GM21737 (cell line): ENCODE measurements around the gene ANP32E.

Experiments used
- ATAC-seq: cut with Tn5 transposase; IDR thresholded peaks from one replicate; pipeline ENCODE4 v1.9.1; 2021; ENCODE audit warnings: mild to moderate bottlenecking, moderate library complexity; ENCODE audit not compliant: unreplicated experiment

Gene ANP32E

GRCh38 chr1:150173141-150173585 is 62.7 kb downstream of the ANP32E start:
- no peak for ATAC-seq

DNA sequence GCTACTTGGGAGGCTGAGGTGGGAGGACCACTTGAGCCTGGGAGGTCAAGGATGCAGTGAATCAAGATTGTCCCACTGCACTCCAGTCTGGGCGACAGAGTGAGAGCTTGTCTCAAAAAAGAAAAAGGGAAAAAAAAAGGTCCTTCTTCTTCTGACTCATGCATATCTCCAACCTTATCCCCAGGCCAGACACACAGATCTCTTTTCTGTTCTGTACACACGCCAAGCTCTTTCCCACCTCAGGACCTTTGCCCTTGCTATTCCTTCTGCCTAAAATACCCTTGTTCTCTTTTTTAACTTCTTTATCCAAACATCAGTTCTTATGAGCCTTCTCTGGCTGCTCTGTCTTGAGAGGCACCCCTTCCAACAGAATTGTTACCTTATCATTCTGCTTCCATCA is 64.1 kb downstream of the ANP32E start:
- no peak for ATAC-seq

DNA sequence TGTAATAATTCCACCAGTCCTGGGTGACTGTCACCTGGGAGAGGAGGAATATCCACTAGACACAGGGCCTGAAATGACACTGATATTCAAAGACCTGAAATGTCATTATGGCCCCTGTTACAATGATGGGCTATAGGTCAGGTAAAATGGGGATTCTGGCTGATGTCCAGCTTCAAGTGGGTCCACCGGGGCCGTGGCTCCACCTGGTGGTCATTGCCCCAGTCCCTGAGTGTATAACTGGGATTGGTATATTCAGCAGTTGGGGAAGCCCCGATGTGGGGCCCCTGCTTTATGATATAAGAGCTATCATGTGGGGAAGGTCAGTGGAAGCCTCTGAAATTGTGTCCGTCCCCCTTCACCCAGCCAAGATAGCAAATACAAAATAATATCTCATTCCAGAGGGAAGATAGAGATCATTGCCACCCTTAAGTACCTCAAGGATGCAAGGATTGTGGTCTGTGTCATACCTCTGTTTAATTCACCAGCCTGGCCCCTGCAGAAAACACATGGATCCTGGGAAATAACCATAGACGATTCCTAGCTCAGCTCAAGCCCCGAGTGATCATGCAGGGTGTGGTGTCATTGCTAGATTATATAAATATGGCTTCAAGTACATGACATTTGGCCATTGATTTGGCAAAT is 66.8 kb downstream of the ANP32E start:
- ATAC-seq = no peak
